Activated T-helper 1 cell treated with Interleukin-2 at 50 U/mL for 16 hours (primary cell): ENCODE results near the gene PBX1.

Experiments used
- DNase-seq: peaks from one replicate; pipeline ENCODE4 v3.0.0-alpha.2; 2020; ENCODE audit warnings: low read depth

PBX1 gene

GRCh38 chr1:164670026-164670425 is 111.0 kb downstream of the PBX1 start:
- DNase-seq = no peak

- DNase-seq = no peak
Measured at GRCh38 chr1:164670786-164671185, 111.8 kb downstream of the PBX1 start.

DNA sequence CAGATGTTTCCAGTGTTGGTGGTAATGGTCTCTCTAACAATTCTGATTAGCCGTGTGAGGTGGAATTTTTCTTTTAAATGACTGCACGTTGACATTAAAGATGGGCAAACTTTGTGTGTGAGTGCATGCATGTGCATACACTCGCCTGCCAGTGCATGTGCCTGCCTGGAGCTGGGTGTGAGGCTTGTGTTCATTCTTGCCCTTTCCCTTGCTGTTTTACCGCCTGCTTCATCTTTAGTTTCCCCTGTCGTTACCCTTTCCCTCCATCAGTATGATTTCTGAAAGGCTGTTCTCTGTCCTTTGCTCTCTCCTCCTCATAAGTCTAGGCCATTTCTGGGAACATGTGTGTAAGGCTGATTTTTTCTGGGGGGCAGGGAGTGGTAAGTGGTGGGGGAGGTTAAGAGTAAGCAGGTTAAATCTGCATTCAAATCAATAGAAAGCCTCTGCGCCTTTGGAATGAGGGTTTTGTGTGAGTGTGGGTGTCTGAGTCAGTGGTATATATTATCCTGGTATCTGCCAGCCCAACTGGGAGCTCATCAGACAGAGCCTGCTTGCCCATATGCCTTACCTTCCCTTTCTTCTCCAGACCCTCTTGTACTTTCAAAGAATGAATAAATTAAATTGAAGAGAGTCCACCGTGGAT is 112.5 kb downstream of the PBX1 start:
- no peak for DNase-seq

DNA sequence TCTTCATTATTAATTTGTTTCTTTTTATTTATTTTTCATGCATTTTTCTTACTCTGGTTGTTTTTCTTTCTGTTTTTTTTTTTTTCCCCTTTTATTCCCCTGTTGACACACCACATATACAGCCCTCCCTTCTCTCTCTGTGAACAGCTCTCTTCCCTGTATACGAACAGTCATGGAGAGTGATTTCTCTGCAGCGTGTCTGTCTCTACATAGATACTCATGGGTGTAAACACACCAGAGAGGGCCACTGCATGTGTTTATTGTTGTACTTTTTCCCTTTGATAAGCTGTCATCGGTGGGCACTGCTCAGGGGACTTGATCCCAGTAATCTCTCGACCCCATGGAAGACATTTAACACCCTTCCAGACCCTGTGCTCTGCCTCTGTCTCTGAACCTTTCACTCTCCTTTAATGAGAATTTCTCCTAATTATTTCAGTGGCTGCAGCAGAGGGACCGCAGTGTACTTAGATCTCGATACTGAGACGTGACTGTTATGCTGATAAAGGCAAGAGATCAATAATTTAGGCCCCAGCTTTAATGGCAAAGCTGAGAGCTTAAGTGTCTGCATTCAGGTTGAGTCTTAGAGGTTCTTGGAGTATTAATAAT is 113.1 kb downstream of the PBX1 start:
- no peak for DNase-seq

GRCh38 chr1:164672588-164672987 is 113.6 kb downstream of the PBX1 start:
- no peak for DNase-seq

DNA sequence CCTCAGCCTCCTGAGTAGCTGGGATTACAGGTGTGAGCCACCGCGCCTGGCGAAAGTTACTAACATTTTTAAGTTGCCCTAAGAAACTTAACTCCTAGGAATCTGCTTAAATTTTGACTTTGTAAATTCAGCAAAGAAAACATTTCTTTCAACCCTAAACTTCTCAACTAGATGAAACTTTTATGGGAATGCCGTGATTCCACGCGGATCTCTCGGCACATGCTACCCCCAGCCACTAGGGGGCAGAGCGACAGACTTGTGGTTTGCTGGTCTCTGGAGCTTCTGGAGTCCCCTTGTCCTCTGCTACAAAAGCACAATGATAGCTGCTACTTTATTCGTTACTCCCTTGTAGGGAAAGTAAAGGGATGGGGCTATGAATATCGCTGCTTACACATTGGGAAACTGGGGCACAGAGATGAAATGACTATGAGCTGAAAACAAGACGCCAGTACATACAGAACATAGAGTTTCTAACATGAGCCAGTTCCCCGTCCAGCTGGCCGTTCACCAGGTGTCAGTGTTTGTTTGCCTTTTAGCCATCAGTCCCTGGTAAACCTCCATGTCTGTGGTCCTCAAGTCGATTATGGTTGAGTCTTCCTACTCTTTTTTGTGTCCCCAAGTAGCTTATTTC is 114.7 kb downstream of the PBX1 start:
- DNase-seq = no peak

DNA sequence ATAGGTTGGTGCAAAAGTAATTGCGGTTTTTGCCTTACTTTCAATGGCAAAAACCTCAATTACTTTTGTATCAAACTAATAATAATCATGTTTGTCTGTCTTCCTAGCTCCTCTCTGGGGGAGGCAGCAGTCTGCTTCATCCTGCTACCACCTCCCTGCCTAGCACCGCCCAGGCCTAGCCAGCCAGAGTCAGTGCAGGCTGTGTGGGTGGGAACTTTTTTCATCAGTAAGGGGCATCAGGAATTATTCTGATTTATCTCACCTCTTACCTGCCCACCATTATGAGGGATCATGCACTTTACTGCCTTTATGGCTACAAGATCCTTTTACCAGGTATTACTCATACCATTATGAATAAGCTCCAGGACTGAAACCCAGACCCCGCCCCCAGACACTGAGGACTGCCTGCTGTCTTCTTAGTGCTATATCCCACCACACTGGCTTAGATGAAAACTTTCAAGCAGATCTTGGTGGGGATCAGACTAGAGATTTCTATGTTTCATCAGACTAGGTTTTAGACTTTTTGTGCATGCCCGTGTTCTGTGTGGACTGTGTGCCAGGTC is 116.4 kb downstream of the PBX1 start:
- DNase-seq = no peak

GRCh38 chr1:164678136-164678700 is 119.2 kb downstream of the PBX1 start:
- no peak for DNase-seq

DNA sequence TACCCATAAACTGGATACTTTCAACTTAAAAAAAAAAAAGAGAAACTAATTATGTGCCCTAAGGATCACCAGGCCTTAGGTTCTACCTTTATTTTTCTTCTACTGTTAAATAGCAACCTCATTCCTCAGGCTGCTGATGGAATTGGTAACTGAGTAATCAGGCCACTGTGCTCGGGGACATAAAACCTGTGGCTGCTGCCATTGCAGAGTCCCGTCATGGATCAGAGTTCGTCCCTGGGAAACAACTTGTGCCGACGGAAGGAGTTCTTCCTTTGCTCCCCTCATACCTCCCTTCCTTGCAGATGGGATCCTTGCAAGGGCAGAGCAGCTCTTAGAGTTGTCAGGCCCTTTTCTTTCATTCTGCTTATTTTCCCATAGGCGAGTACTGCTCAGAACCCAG is 123.6 kb downstream of the PBX1 start:
- no peak for DNase-seq

DNA sequence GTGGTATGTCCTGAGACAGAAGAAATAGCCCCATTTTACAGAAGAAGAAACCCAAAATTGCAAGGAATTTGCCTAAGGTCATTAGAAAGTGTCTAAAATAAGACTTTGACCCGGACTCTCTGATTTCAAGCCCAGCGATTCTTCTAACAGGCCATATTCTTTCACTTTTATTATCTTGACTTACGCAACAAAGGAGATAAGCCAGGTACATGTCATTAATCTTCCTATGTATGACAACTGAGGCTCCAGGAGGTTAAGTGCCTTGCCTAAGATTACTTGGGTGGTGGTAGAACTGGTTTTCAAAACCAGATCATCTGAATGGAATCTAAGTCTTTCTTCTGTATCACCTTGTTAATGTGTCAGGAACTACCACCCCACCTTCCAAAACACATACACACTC is 124.3 kb downstream of the PBX1 start:
- DNase-seq = no peak

- DNase-seq = no peak
Measured at GRCh38 chr1:164685266-164686035, 126.5 kb downstream of the PBX1 start.

- no peak for DNase-seq
Measured at GRCh38 chr1:164687777-164688176, 128.8 kb downstream of the PBX1 start.

- no peak for DNase-seq
Measured at GRCh38 chr1:164688791-164689190, 129.8 kb downstream of the PBX1 start.

DNA sequence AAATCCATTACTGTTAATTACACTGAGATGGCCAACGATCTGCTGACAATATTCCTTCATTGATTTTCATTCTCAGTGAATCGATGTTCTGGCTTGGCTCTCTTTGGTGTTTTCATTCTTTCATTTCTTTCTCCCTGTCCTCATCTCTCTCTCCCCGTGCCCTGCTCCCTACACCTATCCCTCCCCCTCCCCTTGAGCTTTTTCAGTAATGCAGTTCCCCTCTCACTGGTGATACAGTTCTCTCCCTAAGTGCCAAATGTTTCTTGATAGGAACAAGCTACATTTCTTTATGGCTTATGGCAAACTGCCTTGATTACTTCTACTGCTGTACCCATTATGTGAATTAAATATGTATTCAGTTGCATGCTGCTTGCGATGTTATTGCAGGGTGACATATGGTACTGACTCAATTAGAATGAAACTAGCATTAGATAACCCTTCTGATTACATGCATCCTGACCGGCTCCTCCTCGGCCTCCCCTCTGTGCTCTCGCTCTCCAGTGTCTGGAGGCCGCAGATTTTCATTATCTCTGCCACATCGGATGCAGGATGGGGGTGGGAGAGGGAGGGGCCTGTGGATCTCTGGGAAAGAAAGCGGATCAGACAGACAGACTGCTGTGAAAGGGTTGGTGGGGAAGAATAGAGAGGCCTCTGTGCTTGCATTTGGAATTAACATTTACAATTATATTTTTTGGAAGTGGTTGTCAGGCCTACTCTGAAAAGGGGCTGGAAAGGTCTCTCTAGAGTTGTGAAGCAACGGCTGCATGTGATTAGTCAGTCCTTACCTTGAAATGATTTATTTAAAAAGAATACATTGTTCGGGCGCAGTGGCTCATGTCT is 130.9 kb downstream of the PBX1 start:
- no peak for DNase-seq

- no peak for DNase-seq
Measured at GRCh38 chr1:164692420-164692819, 133.4 kb downstream of the PBX1 start.

DNA sequence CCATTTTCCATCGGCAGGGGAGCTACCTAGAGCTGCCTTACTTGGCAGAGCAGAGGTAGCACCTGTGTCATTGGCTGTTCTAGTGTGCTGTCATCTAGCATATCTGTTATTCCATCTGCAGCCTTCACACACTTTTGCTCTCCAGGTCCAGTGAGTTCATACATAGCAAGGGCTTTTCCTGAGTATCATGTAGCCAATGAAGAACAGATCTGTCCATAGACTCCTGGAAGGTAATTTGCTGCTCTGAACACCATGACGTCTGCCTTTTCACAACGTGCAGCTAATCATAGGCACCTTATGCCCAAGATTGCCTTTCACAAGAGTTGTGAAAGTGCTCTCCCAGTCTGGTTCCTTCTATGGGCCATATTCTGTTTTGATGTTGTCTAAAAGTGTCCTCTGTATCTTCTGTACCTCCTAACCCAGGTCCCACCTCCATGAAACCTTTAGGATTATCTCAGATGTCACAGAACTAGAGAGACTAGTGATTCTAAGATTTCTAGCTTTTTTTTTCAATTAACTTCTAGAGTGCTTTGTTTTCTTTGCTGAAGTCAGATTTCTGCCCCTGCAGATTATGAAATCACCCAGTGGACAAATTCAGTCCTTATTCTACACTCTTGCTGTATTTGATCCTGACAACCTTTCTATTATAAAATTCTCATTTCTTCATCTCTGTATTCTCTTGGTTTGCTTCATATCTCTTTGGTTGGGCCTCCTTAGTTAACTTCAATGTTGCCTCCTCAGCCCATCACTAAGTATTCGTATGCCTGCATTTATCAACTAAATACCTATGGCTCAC is 134.8 kb downstream of the PBX1 start:
- no peak for DNase-seq

GRCh38 chr1:164694505-164694904 is 135.5 kb downstream of the PBX1 start:
- no peak for DNase-seq

- no peak for DNase-seq
Measured at GRCh38 chr1:164695956-164696665, 137.1 kb downstream of the PBX1 start.

DNA sequence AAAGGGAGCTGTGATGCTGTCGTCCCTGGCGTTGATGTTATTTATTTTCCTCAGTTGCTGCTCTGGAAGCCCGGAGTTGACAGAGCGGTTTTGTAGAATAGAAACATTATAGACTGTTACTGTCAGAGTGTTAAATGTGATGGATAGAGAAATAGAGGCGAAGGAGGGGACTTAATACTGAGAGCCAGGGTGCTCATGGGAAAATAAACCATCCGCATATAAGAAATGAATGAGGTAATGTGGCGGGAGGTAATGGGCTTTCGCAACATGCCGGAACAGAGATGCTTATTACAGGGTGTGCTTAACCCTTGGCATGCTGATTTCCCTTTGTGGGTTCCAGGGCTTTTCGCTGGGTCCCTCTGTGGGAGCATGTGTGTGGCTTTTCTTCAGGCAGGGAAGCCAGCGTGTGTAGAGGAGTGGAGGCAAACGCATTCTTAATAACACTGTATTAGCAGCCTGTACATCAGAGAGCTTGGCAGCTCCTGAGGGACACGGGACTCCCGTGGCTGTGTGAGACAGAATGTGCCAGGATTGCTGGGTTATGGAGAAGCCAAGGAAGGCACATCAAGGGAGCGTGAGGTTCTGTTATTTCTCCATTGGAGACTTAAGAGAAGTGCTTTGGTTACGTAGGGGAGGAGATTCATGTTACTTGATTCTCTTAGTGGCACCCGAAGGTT is 141.0 kb downstream of the PBX1 start:
- no peak for DNase-seq
